Tibial artery (tissue), 4 donors: ENCODE measurements around the gene FGB.

Experiments
- DNase-seq, 2 donors: peaks; one replicate each; pipeline ENCODE4 v3.0.0-alpha.2; 2019
- H3K27ac ChIP-seq, 2 donors: fragments of 200-600 bp; sonication (generic) in 1 of 2; 1 replicate in 1 of 2; 2 replicates in 1 of 2; pipeline ENCODE4 v1.5.1; 2018 to 2019; ENCODE audit warnings: mild to moderate bottlenecking in 1 of 2
- H3K27me3 ChIP-seq, 2 donors: fragments of 200-600 bp; sonication (generic) in 1 of 2; one replicate each; pipeline versions ENCODE4 v1.5.1 to v1.6.0; 2016 to 2019
- H3K36me3 ChIP-seq, 3 donors: fragments of 200-600 bp; sonication (generic) in 2 of 3; one replicate each; pipeline ENCODE4 v1.5.1; 2016 to 2019; ENCODE audit warnings: mild to moderate bottlenecking in 2 of 3
- H3K4me1 ChIP-seq, 4 donors: fragments of 200-600 bp; sonication (generic) in 2 of 4; 1 replicate in 3 of 4; 2 replicates in 1 of 4; pipeline ENCODE4 v1.5.1; 2016 to 2019
- H3K4me3 ChIP-seq, 2 donors: fragments of 200-600 bp; sonication (generic) in 1 of 2; 1 replicate in 1 of 2; 2 replicates in 1 of 2; pipeline ENCODE4 v1.5.1; 2018 to 2019; ENCODE audit warnings: mild to moderate bottlenecking in 2 of 2
- H3K9me3 ChIP-seq, 3 donors: fragments of 200-600 bp; sonication (generic) in 1 of 3; one replicate each; pipeline ENCODE4 v1.5.1; 2016 to 2019
- CTCF ChIP-seq, 2 experiments: fragments of 200-600 bp in 1 of 2; fragments of 450-650 bp in 1 of 2; IDR thresholded peaks; one replicate each; pipeline ENCODE4 v1.5.1; 2017 to 2019; ENCODE audit warnings: antibody characterized with exemption in 2 of 2, mild to moderate bottlenecking in 1 of 2, moderate library complexity in 1 of 2
- intact Hi-C: fragments of 100-400 bp; cut with DNase I; formaldehyde crosslinking; loops from one replicate; pipeline ENCODE4 v1.15.0; 2023; ENCODE audit warnings: low total_unique reads

Gene FGB

GRCh38 chr4:154542271-154542879 lies 20.4 kb upstream of the FGB start:
- peaks cover 95 to 99% (median 95%) of the 10 kb centered on the region in 3 donors for H3K36me3 ChIP-seq
- TF ChIP-seq CTCF (IDR thresholded peaks at IDR 0.05) = no peak

GRCh38 chr4:154545689-154546088 lies 17.1 kb upstream of the FGB start:
- no peak overlapping the region for H3K27ac ChIP-seq
- no peak for TF ChIP-seq CTCF (IDR thresholded peaks at IDR 0.05)
- no peak overlapping the region for H3K4me3 ChIP-seq
- intact Hi-C loops = no loop called here
- no peaks in the 10 kb centered on the region for H3K27me3 ChIP-seq
- peaks cover 0 to 16% (median 12%) of the 10 kb centered on the region in 4 donors for H3K4me1 ChIP-seq
- DNase-seq = no peak
- peaks cover 62 to 67% (median 62%) of the 10 kb centered on the region in 3 donors for H3K36me3 ChIP-seq
- no peaks in the 10 kb centered on the region for H3K9me3 ChIP-seq

More at GRCh38 chr4:154542271-154542879, 20.4 kb upstream of the FGB start:
- intact Hi-C loops = no loop called here
- DNase-seq = no peak
- Histone ChIP-seq H3K27me3 (no peaks in the 10 kb centered on the region), H3K4me1 (no peaks in the 10 kb centered on the region), H3K27ac (no peak overlapping the region), H3K4me3 (no peak overlapping the region), H3K9me3 (no peaks in the 10 kb centered on the region)

GRCh38 chr4:154549894-154550790 lies 12.7 kb upstream of the FGB start, which contains the start of gene PLRG1:
PLRG1 (minus strand) TSS chr4:154550400; CDS start chr4:154550308, 92 bp downstream.
- DNase-seq = peak; percentile 97
- Histone ChIP-seq H3K36me3 (peaks cover 19 to 23% (median 20%) of the 10 kb centered on the region in 3 donors), H3K4me3 (peak within 1 kb of the TSS; percentile 74 to 92), H3K9me3 (no peaks in the 10 kb centered on the region), H3K27me3 (no peaks in the 10 kb centered on the region), H3K4me1 (peaks cover 0 to 16% (median 12%) of the 10 kb centered on the region in 4 donors), H3K27ac (peak within 1 kb of the TSS; percentile 81 to 85)
- intact Hi-C loops = no loop called here
- TF ChIP-seq CTCF (IDR thresholded peaks at IDR 0.05) = peak; percentile 25 to 50

- intact Hi-C loops = no loop called here
- H3K36me3 ChIP-seq = peaks cover 0 to 4% (median 2%) of the 10 kb centered on the region in 3 donors
- H3K4me1 ChIP-seq = peaks cover 0 to 16% (median 12%) of the 10 kb centered on the region in 4 donors
- no peaks in the 10 kb centered on the region for H3K9me3 ChIP-seq
- no peak overlapping the region for H3K4me3 ChIP-seq
- no peaks in the 10 kb centered on the region for H3K27me3 ChIP-seq
- peak; percentile 70 to 77 for TF ChIP-seq CTCF (IDR thresholded peaks at IDR 0.05)
- peak; percentile 78 to 81 for DNase-seq
- H3K27ac ChIP-seq = peak overlapping the region in 1 of 2 donors; percentile 81
Measured at GRCh38 chr4:154551872-154552686, 10.7 kb upstream of the FGB start.

GRCh38 chr4:154559141-154559493 lies 3.7 kb upstream of the FGB start:
- no peak for TF ChIP-seq CTCF (IDR thresholded peaks at IDR 0.05)
- Histone ChIP-seq H3K4me3 (no peak overlapping the region), H3K36me3 (no peaks in the 10 kb centered on the region), H3K27me3 (no peaks in the 10 kb centered on the region), H3K4me1 (no peaks in the 10 kb centered on the region), H3K27ac (no peak overlapping the region), H3K9me3 (no peaks in the 10 kb centered on the region)
- DNase-seq = no peak
- intact Hi-C loops = loop anchor here (5.0 kb wide), 1 partner anchor 63 kb away; no protein-coding TSS in a partner anchor
